ENCODE results near the gene GFOD1.

Gene GFOD1

DNA sequence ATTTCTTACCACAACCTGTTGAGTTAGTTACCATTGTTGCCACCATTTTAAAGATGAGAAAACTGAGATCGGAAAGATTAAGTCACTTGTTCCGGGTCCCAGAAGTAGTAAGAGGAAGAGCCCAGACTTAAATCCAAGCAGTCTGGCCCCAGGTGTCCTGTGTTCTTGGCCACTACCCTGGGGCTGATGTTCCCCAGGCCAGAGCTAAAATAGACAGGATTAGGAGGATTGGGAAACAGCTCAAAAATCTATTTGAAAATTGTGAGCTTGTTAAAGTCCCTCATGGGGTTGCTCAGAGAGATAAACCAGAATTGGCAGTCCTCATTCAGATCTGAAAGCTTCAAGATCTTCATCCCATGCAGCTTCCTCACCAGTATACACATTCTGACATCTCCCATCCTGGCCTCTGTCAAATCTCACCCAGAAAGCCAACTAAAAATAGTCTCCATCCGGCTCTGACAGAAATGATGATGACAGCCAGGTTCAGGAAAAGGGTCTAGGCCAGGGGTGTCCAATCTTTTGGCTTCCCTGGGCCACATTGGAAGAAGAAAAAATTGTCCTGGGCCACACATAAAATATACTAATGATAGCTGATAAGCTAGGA lies 62.0 kb downstream of the GFOD1 start:
- DNase-seq (ENCODE audit: low spot score), result no peak

DNA sequence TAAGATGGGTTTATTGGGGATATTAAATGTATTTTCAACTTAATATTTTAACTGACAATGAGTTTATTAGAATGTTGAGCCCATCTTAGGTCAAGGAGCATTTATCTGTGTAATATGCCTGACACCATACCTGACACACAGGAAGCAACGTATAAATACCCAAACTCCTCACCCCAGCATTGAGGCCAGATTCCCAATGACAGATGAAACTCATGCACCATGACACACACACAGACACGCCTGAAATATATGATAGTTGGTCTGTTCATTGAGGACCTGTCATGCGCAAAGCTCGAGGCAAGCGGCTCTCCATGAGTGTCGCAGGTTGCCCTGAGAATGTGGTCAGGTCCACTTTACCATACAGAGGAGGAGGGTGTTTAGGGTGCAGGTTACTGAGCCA lies 64.1 kb downstream of the GFOD1 start:
- DNase-seq (ENCODE audit: low spot score), result no peak

DNA sequence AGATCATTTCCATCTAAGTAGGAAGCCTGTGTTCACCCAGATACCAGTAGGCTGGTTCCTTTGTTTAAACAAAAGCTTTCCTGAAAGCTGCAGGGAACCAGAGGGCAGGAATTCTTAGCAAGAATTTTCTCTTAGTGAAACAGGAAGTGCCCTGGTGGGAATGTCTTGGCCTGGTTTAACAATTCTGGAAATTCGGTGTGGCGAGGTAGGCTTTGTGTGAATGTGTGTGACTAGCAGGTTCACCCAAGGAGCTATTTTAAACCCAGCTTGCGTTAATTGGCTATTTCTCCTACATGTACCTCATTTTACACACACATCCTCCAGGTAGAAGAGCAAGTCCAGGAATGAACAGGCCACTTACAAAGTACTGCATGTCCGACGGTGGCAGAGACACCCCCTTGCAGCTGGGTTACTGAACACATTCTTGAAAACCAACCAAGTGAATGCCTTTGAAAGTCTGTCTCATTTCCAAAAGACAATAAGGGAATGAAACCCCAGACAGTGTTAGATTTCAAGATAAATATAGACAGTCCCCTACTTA lies 64.6 kb downstream of the GFOD1 start:
- no peak for DNase-seq (ENCODE audit: low spot score)

DNA sequence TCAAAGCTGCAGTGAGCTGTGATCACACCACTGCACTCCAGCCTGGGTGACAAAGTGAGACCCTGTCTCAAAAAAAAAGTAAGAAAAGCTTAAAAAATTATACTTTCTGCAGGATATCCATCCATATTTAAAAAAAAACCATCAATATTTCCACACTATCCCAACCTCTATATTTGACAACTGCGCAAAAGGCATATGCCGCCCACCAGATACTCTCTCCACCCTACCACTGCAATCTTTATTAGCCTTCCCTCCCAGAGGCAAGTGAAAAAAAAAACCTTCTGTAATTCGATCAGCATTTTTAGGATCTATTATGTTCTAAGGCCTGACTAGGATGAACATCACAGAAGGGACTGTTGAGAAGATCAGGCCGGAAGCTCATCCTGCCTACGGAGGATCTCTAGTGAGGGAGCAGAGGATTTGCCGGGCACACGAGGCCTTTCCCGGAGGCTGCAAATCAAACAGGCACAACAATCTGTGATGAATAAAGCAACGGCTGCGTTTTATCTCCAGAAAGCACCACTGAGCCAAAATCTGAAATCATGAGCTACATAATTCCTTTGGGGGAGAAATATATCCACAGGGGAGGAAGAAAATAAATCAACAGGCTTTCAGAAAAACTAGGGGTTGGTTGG lies 65.9 kb downstream of the GFOD1 start:
- DNase-seq (ENCODE audit: low spot score), result no peak

DNA sequence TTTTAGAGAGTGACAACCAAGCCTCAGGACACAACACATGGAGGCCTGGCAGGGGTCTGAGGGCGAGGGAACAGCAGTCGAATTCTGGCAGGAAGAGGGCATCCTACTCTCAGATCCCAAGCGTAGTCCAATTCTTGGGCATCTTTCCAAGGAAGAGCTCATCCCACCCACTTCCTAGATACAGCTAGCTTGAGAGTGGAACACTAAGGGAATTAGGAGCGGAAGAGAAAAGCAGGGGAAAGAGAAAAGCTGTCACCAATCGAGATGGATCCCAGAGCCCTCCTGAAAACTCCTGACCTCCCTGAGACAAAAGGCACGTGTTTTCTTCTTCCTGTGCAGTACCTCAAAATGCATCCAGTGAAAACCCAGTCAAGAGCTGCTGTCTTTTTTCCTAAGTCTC lies 67.1 kb downstream of the GFOD1 start:
- DNase-seq (ENCODE audit: low spot score), result no peak

GRCh38 chr6:13419422-13420195 lies 67.8 kb downstream of the GFOD1 start:
- DNase-seq (ENCODE audit: low spot score), result no peak

DNA sequence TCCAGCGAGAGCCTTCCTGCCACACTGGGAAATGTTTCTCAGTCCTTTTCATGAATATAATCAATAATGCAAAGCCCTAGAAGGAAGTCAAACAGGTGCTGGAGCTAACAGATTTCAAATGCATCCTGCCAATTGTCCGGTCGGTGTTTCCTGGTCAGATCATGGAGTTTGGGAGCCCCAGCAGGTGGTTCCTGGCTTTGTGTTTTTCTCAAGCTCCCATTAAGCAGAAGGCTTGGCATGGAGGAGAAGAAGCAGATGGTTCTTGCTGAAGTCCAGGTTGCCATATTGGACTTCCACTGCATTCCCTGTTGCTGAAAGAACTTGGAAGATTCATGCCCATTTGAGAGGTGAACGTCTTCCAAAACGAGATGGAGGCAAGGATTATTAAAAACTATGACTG lies 68.6 kb downstream of the GFOD1 start:
- DNase-seq (ENCODE audit: low spot score), result no peak

- no peak for DNase-seq (ENCODE audit: low spot score)
Observed at GRCh38 chr6:13417954-13418353, 69.4 kb downstream of the GFOD1 start.

GRCh38 chr6:13417431-13417830 lies 70.0 kb downstream of the GFOD1 start:
- no peak for DNase-seq (ENCODE audit: low spot score)

- DNase-seq (ENCODE audit: low spot score), result no peak
Observed at GRCh38 chr6:13415283-13415682, 72.1 kb downstream of the GFOD1 start.

GRCh38 chr6:13413900-13414555 lies 73.4 kb downstream of the GFOD1 start:
- no peak for DNase-seq (ENCODE audit: low spot score)

DNA sequence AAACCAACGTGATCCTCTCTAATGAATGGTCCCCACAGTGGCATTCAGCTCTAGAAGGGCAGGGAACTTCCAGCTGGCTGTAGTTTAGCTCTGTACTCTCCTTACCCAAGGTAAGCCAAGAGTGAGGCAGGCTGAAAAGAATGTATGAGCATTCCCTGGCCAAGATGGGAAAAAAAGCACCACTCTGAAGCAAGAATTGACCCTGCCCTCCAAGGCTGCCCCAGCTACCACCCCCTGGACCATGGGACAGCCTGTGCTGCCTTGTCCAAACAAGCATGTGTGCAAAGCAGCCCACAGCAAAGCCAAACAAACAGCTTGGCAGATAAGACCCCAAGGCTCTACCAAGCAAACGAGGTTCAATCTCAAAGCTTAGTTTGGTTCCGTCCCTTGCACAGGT lies 73.9 kb downstream of the GFOD1 start:
- DNase-seq (ENCODE audit: low spot score), result no peak

DNA sequence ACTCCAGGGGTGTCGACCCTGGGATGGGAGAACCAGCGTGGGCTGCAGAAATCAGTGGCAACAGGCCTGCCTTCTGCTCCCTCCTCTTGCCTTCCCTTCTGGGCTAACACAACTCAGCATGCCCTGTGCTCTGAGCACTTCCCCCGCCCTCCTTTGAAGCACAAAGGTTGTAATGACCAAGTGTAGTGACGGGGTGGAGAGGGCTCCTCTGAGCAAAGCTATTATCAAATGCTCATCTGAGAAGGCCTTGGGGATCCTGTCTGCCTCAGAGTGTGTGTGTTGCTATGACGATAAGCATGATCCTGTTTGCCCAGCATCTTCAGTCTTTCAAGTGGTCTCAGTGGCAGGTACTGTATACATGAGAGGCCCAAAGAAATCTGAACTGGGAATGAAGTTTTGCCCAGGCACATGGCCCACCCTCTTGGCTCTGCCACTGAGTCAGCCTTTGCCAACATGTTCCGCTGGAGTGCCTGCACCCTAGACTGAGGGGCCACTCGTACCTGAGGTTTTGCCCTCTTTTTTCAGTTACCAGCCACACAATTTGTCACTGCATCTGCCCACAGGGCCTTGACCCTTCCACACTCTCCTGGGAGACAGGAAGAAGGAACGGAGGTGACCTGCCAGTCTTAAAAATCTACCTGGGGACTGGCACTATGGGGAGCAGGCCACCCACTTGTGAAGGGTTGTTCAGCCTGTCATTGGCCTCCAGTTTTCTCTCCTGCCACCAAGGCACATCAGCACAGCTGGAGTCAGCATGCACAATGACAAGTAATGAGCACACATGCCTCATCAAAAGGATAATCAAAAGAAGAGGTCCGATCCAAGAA lies 74.5 kb downstream of the GFOD1 start:
- DNase-seq (ENCODE audit: low spot score), result no peak

- DNase-seq (ENCODE audit: low spot score), result no peak
Observed at GRCh38 chr6:13412211-13412610, 75.2 kb downstream of the GFOD1 start.

GRCh38 chr6:13411484-13411883 lies 75.9 kb downstream of the GFOD1 start:
- DNase-seq (ENCODE audit: low spot score), result no peak

DNA sequence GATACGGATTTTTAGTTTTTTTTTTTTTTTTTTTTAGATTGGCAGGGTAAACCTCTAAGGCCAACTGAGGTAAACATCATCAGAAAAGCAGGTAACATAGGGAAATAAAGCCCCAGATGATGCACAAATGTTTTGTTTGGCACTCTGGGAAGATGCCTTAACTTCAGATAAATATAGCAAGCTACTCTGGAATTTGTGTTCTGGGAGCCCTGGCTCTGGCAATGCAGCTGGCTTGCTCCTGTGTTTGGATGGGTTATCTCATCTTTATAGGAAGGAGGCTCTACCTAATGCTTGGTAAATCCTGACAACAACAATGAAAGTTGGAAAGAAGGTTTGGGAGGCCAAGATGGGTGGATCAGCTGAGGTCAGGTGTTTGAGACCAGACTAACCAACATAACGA lies 77.4 kb downstream of the GFOD1 start:
- no peak for DNase-seq (ENCODE audit: low spot score)

DNA sequence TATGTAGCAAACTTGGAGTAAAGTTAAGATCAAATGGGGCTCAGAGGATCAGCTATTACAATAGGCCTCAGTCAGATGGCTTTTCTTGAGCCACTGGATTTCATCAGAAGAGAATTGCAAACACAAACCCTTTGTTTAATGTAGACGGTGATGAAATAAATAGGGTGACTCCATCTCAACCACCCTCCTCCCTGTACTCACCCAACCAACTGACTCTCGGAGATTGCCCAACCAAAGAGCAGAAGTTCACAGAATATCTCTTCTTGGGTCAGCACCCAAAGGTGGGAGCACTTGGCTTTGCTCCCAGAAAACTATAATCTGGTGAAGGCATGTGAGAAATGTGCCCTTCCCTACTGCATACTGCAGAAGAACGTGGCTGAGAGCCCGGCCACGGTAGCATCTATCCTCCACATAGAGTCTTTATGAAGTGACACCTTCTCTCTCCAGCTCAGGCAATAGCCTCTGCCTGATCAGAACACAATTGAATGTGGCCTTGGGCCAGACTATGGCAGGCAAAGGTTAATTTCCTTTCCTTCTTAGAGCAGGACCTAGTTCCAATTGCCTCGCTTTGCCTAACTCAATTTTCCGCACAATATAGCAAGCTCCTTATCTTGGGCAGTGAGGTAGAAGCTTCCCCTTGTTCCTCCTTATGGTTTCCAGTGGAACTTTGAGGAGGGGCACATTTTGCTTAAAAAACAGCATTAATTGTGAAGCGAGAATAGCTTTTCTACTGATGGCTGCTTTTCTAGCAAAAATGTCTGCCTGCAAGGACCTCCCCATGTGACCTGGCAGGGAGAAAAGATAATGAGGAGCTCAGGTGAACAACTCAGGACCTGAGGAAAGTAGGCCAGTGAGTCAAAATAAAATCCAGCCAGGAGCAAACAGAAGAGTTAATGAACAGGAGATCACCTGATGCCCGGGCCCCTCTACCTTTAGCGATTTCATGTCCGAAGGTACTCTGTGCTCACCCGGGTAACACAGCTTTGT lies 79.4 kb downstream of the GFOD1 start:
- DNase-seq (ENCODE audit: low spot score), result no peak

DNA sequence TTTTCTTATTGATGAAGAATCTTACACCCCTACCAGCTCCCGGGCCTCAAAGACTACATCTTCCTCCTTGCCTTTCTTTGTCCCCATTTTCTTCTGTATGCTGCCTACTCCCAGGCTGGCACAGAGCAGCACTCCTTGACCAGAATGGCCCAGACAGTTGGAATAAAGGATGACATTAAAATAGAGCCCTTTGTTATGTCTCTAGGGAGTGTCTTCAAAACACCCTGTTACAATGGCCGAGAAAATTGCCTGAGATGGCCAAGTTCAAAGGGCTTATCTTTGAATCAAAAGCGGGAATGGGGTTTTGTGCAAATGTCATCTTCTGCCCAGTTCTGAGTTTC lies 80.1 kb downstream of the GFOD1 start:
- no peak for DNase-seq (ENCODE audit: low spot score)

DNA sequence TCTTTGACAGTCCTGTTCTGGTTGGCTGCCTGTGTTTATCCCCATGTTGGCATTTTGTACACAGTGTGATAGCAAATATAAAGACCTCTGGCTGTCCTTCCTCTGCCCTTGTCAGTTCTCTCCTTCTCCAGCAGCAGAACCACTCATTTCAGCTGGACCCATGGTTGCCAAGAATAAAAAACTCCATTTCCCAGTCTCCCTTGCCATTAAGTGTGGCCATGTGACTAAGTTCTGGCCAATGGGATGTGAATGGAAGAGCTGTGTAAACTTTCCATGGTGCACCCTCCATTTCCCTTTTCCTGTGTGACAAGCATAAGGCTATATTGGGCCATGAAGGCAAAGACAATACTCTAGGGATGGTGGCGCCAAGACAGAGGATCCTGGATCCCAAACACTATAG lies 80.6 kb downstream of the GFOD1 start:
- no peak for DNase-seq (ENCODE audit: low spot score)

DNA sequence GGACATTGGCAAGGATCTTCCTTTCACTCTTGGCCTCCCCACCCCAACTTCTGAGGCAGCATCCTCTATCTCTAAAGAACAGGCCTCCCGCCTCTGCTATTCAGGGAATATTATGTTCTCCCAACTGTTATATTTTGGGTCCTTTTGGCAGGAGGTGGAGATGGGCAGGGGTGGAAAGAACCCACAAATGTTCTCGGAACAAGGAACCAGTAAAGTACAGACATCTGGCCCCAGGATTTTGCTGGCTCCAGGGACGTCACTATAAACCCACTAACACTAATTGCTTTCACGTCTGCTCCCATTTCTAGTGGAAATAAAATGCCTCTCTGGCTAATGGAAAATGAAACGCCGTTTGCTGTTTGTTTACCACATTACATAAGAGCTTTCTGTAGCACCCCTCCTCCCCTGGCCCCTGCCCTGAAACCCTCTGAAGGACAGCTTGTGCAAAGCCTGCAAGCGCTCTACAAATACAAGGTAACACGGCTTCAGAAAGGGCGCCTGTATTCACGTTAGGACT lies 81.4 kb downstream of the GFOD1 start:
- DNase-seq (ENCODE audit: low spot score), result no peak

- DNase-seq (ENCODE audit: low spot score), result no peak
Observed at GRCh38 chr6:13404892-13405254, 82.5 kb downstream of the GFOD1 start.

All from CD4-positive, alpha-beta T cell treated with Interleukin-15 for 4 hours (primary cell).